Caco-2 (cell line): ENCODE data around the gene MICU2. TPM values are rescaled to one million over a fixed set of nuclear protein-coding genes. Genes with fewer than 3 reads are reported as not detected.

Source experiments
- BruUV-seq: library from RNA; stranded (reverse); fragments of 400-500 nt; replicated peaks from 2 replicates; lab custom pipeline; 2021; lab: Mats Ljungman, UMichigan
- CTCF ChIA-PET: fragments of 300-600 bp; sonication (Branson Sonifier 250); formaldehyde crosslinking; loops from one replicate; lab custom pipeline; 2022; ENCODE audit warnings: antibody characterized with exemption; lab: Charles Lee
- POLR2A ChIA-PET: fragments of 300-600 bp; sonication (Branson Sonifier 250); formaldehyde crosslinking; loops from one replicate; lab custom pipeline; 2022; ENCODE audit warnings: antibody characterized with exemption; lab: Charles Lee
- DNase-seq, 2 experiments: peaks; one replicate each; pipeline versions ENCODE4 v3.0.0 to v3.0.0-alpha.2; 2020 to 2022
- H3K27me3 ChIP-seq: replicated peaks from 2 replicates; pipeline ENCODE4 v1.6.0; 2011; ENCODE audit warnings: low read length; ENCODE audit not compliant: control insufficient read depth, insufficient read depth
- H3K36me3 ChIP-seq: 2 replicates; pipeline ENCODE4 v1.5.1; 2011; ENCODE audit warnings: low read length; ENCODE audit not compliant: control insufficient read depth, insufficient read depth
- H3K4me1 ChIP-seq: fragments of 250-450 bp; sonication (Bioruptor Pico); 2 replicates; pipeline ENCODE4 v1.5.1; 2020; ENCODE audit warnings: mild to moderate bottlenecking
- H3K4me3 ChIP-seq: 2 replicates; pipeline ENCODE4 v1.5.1; 2011; ENCODE audit warnings: low read depth, mild to moderate bottlenecking, control low read depth, low read length
- H3K9me3 ChIP-seq: fragments of 250-450 bp; sonication (Bioruptor Pico); 2 replicates; pipeline ENCODE4 v1.5.1; 2020; ENCODE audit warnings: mild to moderate bottlenecking, moderate library complexity
- H3K27ac Mint-ChIP-seq: one replicate; pipeline ENCODE4 v1.8.0; 2022; ENCODE audit warnings: mixed read lengths; ENCODE audit not compliant: unreplicated experiment
- H3K27me3 Mint-ChIP-seq: one replicate; pipeline ENCODE4 v1.8.0; 2022; ENCODE audit warnings: mixed read lengths; ENCODE audit not compliant: insufficient read depth, unreplicated experiment
- H3K36me3 Mint-ChIP-seq: one replicate; pipeline ENCODE4 v1.8.0; 2022; ENCODE audit warnings: mild to moderate bottlenecking, mixed read lengths; ENCODE audit not compliant: insufficient read depth, unreplicated experiment
- H3K4me1 Mint-ChIP-seq: one replicate; pipeline ENCODE4 v1.8.0; 2022; ENCODE audit warnings: low read depth, mixed read lengths; ENCODE audit not compliant: unreplicated experiment
- H3K4me3 Mint-ChIP-seq: one replicate; pipeline ENCODE4 v1.8.0; 2022; ENCODE audit warnings: mild to moderate bottlenecking, moderate library complexity, mixed read lengths; ENCODE audit not compliant: unreplicated experiment
- H3K9me3 Mint-ChIP-seq: one replicate; pipeline ENCODE4 v1.8.0; 2022; ENCODE audit warnings: mixed read lengths; ENCODE audit not compliant: unreplicated experiment
- CTCF ChIP-seq, 2 experiments: fragments of 200-600 bp in 1 of 2; IDR thresholded peaks; 1 replicate in 1 of 2; 2 replicates in 1 of 2; pipeline versions ENCODE4 v1.5.1 to v1.8.0; 2011 to 2022; ENCODE audit warnings: antibody characterized with exemption in 1 of 2, control low read depth in 1 of 2, inconsistent platforms in 1 of 2, low read depth in 1 of 2, low read length in 1 of 2, mild to moderate bottlenecking in 1 of 2, moderate library complexity in 1 of 2; ENCODE audit not compliant: insufficient read depth in 1 of 2, severe bottlenecking in 1 of 2, unreplicated experiment in 1 of 2
- intact Hi-C: fragments of 100-400 bp; cut with micrococcal nuclease; formaldehyde crosslinking; loops from one replicate; pipeline ENCODE4 v1.10.0; 2022; ENCODE audit not compliant: unreplicated experiment
- total RNA-seq: library from RNA; stranded (reverse); gene quantifications from 2 replicates; pipeline ENCODE4 v1.2.3, GENCODE V29; 2022

Gene MICU2
- total RNA-seq, 1 experiment from 2014 or later = 43.1 TPM

- Mint-ChIP-seq H3K27ac (no peak overlapping the region), H3K9me3 (no peaks in the 10 kb centered on the region), H3K4me1 (peaks cover 9% of the 10 kb centered on the region), H3K27me3 (no peaks in the 10 kb centered on the region), H3K36me3 (peaks cover 14% of the 10 kb centered on the region), H3K4me3 (no peak overlapping the region)
- H3K4me3 ChIP-seq = no peak overlapping the region
- H3K9me3 ChIP-seq = no peaks in the 10 kb centered on the region
- H3K4me1 ChIP-seq = no peaks in the 10 kb centered on the region
- no peaks in the 10 kb centered on the region for H3K36me3 ChIP-seq
- no peaks in the 10 kb centered on the region for H3K27me3 ChIP-seq
- CTCF ChIA-PET = no interaction called here
- no TSS peak for BruUV-seq
- TF ChIP-seq CTCF (IDR thresholded peaks at IDR 0.05; ENCODE audit: insufficient read depth in 1 of 2, low read depth in 1 of 2, low read length in 1 of 2, severe bottlenecking in 1 of 2, unreplicated experiment in 1 of 2) = no peak
- DNase-seq = no peak
- intact Hi-C loops = no loop called here
- POLR2A ChIA-PET = no interaction called here
Observed at GRCh38 chr13:21569686-21570085, 34.3 kb downstream of the MICU2 start.

- Histone ChIP-seq H3K36me3 (no peaks in the 10 kb centered on the region), H3K27me3 (no peaks in the 10 kb centered on the region), H3K4me1 (no peaks in the 10 kb centered on the region), H3K9me3 (no peaks in the 10 kb centered on the region), H3K4me3 (no peak overlapping the region)
- intact Hi-C loops = no loop called here
- no TSS peak for BruUV-seq
- Mint-ChIP-seq H3K27ac (no peak overlapping the region), H3K9me3 (no peaks in the 10 kb centered on the region), H3K4me3 (no peak overlapping the region), H3K4me1 (peaks cover 3% of the 10 kb centered on the region), H3K36me3 (peaks cover 22% of the 10 kb centered on the region), H3K27me3 (no peaks in the 10 kb centered on the region)
- no peak for DNase-seq
- CTCF ChIA-PET = no interaction called here
- POLR2A ChIA-PET = no interaction called here
- TF ChIP-seq CTCF (IDR thresholded peaks at IDR 0.05; ENCODE audit: insufficient read depth in 1 of 2, low read depth in 1 of 2, low read length in 1 of 2, severe bottlenecking in 1 of 2, unreplicated experiment in 1 of 2) = no peak
Observed at GRCh38 chr13:21568854-21569253, 35.1 kb downstream of the MICU2 start.

- no peak for DNase-seq
- Histone ChIP-seq H3K4me1 (no peaks in the 10 kb centered on the region), H3K36me3 (no peaks in the 10 kb centered on the region), H3K27me3 (no peaks in the 10 kb centered on the region), H3K4me3 (no peak overlapping the region), H3K9me3 (no peaks in the 10 kb centered on the region)
- Mint-ChIP-seq H3K36me3 (peaks cover 34% of the 10 kb centered on the region), H3K27me3 (no peaks in the 10 kb centered on the region), H3K9me3 (peaks cover under 1% of the 10 kb centered on the region), H3K4me1 (no peaks in the 10 kb centered on the region), H3K4me3 (no peak overlapping the region), H3K27ac (no peak overlapping the region)
- no peak for TF ChIP-seq CTCF (IDR thresholded peaks at IDR 0.05; ENCODE audit: insufficient read depth in 1 of 2, low read depth in 1 of 2, low read length in 1 of 2, severe bottlenecking in 1 of 2, unreplicated experiment in 1 of 2)
- BruUV-seq = no TSS peak
- CTCF ChIA-PET = no interaction called here
- POLR2A ChIA-PET = interaction anchor here (0.7 kb wide), 1 partner anchor 257 kb away, joined by 3 read pairs; no protein-coding TSS in a partner anchor
- intact Hi-C loops = no loop called here
Observed at GRCh38 chr13:21567714-21568113, 36.3 kb downstream of the MICU2 start.
